ENCODE measurements around the gene TLL2.

The TLL2 gene

DNA sequence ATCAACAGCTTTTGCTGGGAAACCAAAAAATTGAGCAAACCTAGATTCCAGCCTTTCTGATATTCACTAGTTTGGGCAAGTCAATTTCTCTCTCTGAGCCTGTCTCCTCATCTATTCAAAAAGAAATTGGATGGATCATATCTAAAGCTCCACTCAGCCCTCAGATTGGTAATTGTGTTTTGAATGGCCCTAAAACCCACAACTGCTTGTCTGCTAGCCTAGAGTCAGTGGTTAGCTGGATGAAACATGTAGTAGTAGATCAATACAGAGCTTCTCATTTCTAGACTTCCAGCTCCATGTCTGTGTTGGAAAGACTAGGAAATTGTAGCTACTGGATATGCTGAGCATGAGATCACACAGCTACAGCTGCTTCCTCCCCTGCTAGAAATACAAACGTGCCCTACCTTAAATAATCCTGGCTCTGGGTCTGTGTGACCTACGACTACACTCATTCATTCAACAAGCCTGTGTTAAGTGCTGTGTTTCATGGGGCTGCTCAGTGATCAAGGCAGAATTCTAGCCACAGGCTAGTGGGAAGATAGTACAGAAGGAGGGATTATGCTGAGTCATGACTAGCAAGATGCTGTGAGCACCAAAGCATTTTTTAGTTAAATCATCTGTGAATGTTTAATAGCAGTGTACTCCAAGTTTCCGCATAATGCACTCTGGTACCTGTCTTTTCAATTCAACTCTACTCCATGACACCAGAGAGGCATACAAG, 193.8 kb downstream of the TLL2 start:
- DNase-seq, result no peak
- intact Hi-C loops (cut with DNase I), result no loop called here

DNA sequence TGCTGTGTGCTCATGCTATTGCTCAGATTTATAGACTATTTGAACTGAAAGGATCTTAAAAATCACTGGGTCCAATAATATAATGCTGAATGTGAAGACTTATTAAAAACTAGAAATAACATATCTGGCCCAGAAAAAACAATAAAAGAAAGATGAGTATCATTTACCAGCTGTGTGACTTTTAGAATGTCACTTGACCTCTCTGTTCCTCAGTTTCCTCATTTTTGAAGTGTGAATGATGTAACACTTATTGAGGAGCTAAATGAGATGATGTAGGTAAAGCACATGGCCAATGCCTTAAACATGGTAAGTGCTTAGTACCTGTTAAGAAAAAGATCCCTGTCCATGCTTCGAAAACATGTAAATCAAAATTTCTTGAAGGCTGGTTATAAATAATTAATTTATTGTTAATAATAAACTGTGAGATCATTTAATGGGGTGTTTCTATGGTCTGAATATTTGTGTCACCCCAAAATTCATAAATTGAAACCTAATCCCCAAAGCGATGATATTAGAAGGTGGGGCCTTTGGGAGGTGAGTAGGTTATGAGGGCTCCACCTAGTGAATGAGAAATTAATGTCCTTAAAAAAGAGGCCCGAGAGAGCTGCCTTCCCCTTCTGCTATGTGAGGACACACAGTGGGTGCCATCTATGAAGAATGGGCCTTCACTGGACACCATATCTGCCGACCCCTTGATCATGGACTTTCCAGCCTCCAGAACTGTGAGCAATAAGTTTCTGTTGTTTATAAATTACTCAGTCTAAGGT, 196.5 kb downstream of the TLL2 start:
- DNase-seq, result no peak
- intact Hi-C loops (cut with DNase I), result no loop called here

Measured in head of caudate nucleus (tissue), 42 donors.